Measurements from ENCODE around the gene TMEM163. TPM values are rescaled to one million over a fixed set of nuclear protein-coding genes. Genes with fewer than 3 reads are reported as not detected.
A peak's percentile ranks its signal among the peaks of the same experiment; 100 is the strongest.
"Not testable (repeated sequence)": the region's sequence is repeated elsewhere in the genome, so short reads cannot be mapped to it uniquely, and the experiment has no call there.

Gene TMEM163
- total RNA-seq (1 to 10 TPM in 1 of 2 donors, under 1 TPM in 1; 0.57 to 1.3 TPM), total RNA-seq (0 to 0.08 reads per million in 2 donors)

DNA sequence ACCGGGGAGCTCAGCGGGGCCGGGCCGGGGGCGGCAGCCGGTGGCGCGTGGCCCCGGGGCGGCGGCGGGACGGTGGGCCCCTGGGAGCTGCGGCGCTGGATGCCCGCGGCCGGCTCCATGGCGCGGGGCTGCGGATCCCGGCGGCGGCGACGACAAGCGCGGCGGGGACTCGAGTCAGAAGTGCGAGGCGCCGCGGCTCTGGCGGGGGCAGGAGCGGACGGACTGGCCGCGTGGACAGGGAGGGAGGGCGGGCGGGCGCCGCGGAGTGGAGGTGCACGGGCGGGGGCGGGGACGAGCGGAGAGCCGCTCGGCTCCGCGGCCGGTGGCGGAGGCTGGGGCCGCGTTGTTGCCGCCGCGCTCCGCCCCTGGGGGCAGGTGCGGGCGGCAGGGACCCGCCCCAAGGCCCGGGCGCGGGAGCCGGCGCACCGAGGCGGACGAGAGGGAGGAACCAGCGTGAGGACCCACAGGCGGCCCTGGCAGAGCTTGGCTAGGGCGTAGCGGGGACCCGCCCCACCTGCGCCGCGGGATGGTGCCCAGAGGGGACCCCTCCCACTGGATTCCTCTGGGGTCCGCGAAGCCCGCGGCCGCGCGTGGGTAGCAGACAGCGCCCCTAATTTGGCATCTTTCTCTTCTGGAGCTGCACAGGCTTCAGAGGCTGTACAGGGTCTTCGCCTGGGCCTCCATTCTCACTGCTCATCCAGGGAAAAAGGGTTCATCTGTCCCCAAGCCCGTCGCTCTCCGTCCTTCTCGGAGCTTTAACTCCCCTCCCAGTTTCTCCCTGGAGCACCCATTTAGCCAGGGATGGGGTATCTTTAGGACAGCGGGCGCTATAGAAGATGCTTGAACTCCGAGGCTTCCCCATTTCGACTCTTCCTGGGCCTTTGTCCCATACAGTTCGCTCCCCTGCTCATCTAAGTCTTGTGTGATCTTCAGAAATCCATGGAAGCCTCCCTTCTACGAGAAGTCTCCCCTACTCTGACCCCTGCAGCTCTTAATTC is at the start of gene TMEM163:
Gene TMEM163, minus strand, starts transcription at position 184 of the 998 bp plus-strand sequence.
- Mint-ChIP-seq H3K27ac (peak within 1 kb of the TSS; percentile 34), H3K27me3 (peaks cover 75% of the 10 kb centered on the region)

GRCh38 chr2:134766583-134766982 is 47.8 kb upstream of the TMEM163 start:
- DNase-seq (no peak), ATAC-seq (no peak)
- H3K4me1 Mint-ChIP-seq, result no peaks in the 10 kb centered on the region
- no peaks in the 10 kb centered on the region for H3K9me3 ChIP-seq (ENCODE audit: control insufficient read depth, low read length, poor library complexity, severe bottlenecking)
- peaks cover 31% of the 10 kb centered on the region for H3K27me3 Mint-ChIP-seq
- no peak overlapping the region for H3K4me3 Mint-ChIP-seq
- H3K36me3 Mint-ChIP-seq (ENCODE audit: low read depth), result no peaks in the 10 kb centered on the region
- H3K27ac Mint-ChIP-seq, result no peak overlapping the region

More for the DNA sequence above, at the start of gene TMEM163:
- DNase-seq (peak in 1 of 3 donors; percentile 10), ATAC-seq (peak; percentile 78)
- Mint-ChIP-seq H3K36me3 (ENCODE audit: low read depth) (peaks cover 7% of the 10 kb centered on the region), H3K4me1 (peaks cover 31% of the 10 kb centered on the region), H3K4me3 (peak within 1 kb of the TSS; percentile 92)
- no peaks in the 10 kb centered on the region for H3K9me3 ChIP-seq (ENCODE audit: control insufficient read depth, low read length, poor library complexity, severe bottlenecking)

GRCh38 chr2:134765987-134766386 is 47.2 kb upstream of the TMEM163 start:
- no peaks in the 10 kb centered on the region for H3K4me1 Mint-ChIP-seq
- no peak for ATAC-seq

GRCh38 chr2:134764164-134764563 is 45.4 kb upstream of the TMEM163 start:
- H3K4me1 Mint-ChIP-seq, result no peaks in the 10 kb centered on the region
- DNase-seq, result no peak
- H3K9me3 ChIP-seq (ENCODE audit: control insufficient read depth, low read length, poor library complexity, severe bottlenecking), result no peaks in the 10 kb centered on the region
- ATAC-seq, result no peak
- H3K4me3 Mint-ChIP-seq, result no peak overlapping the region
- H3K27me3 Mint-ChIP-seq, result peaks cover 31% of the 10 kb centered on the region
- H3K27ac Mint-ChIP-seq, result no peak overlapping the region
- H3K36me3 Mint-ChIP-seq (ENCODE audit: low read depth), result no peaks in the 10 kb centered on the region

More at GRCh38 chr2:134765987-134766386, 47.2 kb upstream of the TMEM163 start:
- Mint-ChIP-seq H3K27ac (no peak overlapping the region), H3K36me3 (ENCODE audit: low read depth) (no peaks in the 10 kb centered on the region), H3K27me3 (peaks cover 31% of the 10 kb centered on the region), H3K4me3 (no peak overlapping the region)
- no peak for DNase-seq
- no peaks in the 10 kb centered on the region for H3K9me3 ChIP-seq (ENCODE audit: control insufficient read depth, low read length, poor library complexity, severe bottlenecking)

DNA sequence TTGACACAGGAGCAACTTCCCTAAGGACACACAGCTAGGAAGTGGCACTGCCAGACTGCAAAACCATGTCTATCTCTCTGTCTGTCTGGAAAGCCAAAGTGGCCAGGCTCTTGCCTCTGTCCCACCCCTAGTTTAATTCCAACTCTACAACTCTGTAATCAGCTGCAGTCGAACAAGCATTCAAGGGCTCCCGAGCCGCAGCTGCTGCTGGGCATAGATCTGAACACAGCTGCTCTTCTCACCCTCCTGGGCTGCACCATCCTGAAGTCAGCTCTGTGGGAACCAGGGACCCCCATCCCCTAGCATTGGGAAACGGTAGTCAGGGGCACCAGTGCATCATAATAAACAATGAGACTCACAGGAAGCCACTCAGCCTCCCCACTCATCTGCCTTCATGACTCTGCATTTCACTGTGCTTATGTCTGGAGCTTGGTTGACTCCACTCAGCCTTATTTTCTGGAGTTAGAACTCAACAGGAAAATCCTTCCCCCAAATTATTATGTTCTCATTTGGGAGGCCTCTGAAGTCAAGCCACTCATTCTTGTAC is 44.4 kb upstream of the TMEM163 start:
- no peaks in the 10 kb centered on the region for H3K36me3 Mint-ChIP-seq (ENCODE audit: low read depth)
- H3K4me1 Mint-ChIP-seq, result peaks cover 3% of the 10 kb centered on the region
- ATAC-seq (no peak), DNase-seq (no peak)
- no peak overlapping the region for H3K27ac Mint-ChIP-seq
- H3K9me3 ChIP-seq (ENCODE audit: control insufficient read depth, low read length, poor library complexity, severe bottlenecking), result no peaks in the 10 kb centered on the region
- H3K27me3 Mint-ChIP-seq, result peaks cover 31% of the 10 kb centered on the region
- no peak overlapping the region for H3K4me3 Mint-ChIP-seq

- no peaks in the 10 kb centered on the region for H3K9me3 ChIP-seq (ENCODE audit: control insufficient read depth, low read length, poor library complexity, severe bottlenecking)
- no peak for DNase-seq
- Mint-ChIP-seq H3K36me3 (ENCODE audit: low read depth) (no peaks in the 10 kb centered on the region), H3K4me3 (no peak overlapping the region), H3K27ac (no peak overlapping the region), H3K27me3 (peaks cover 31% of the 10 kb centered on the region), H3K4me1 (peaks cover 3% of the 10 kb centered on the region)
- no peak for ATAC-seq
Measured at GRCh38 chr2:134762508-134762907, 43.7 kb upstream of the TMEM163 start.

- DNase-seq, result no peak
- no peak overlapping the region for H3K4me3 Mint-ChIP-seq
- peaks cover 3% of the 10 kb centered on the region for H3K4me1 Mint-ChIP-seq
- no peak overlapping the region for H3K27ac Mint-ChIP-seq
- no peaks in the 10 kb centered on the region for H3K9me3 ChIP-seq (ENCODE audit: control insufficient read depth, low read length, poor library complexity, severe bottlenecking)
- H3K36me3 Mint-ChIP-seq (ENCODE audit: low read depth), result no peaks in the 10 kb centered on the region
- no peak for ATAC-seq
- peaks cover 23% of the 10 kb centered on the region for H3K27me3 Mint-ChIP-seq
Measured at GRCh38 chr2:134760385-134760784, 41.6 kb upstream of the TMEM163 start.

DNA sequence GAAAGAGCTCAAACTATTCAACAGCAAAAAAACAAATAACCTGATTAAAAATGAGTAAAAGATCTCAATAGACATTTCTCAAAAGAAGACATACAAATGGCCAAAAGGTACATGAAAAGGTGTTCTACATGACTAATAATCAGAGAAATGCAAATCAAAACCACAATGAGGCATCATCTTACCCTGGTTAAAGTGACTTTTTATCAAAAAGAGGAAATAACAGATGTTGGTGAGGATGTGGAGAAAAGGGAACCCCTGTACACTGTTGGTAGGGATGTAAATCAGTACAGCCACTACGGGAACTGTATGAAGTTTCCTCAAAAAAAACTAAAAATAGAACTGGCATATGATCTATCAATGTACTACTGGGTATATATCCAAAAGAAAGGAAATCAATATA is 39.8 kb upstream of the TMEM163 start:
- Mint-ChIP-seq H3K27ac (no peak overlapping the region), H3K4me3 (no peak overlapping the region), H3K27me3 (peaks cover 15% of the 10 kb centered on the region), H3K4me1 (peaks cover 3% of the 10 kb centered on the region), H3K36me3 (ENCODE audit: low read depth) (no peaks in the 10 kb centered on the region)
- H3K9me3 ChIP-seq (ENCODE audit: control insufficient read depth, low read length, poor library complexity, severe bottlenecking), result no peaks in the 10 kb centered on the region
- ATAC-seq (peak; percentile 62), DNase-seq (no peak)

- peaks cover 23% of the 10 kb centered on the region for H3K27me3 Mint-ChIP-seq
- ATAC-seq; H3K4me3 Mint-ChIP-seq; H3K27ac Mint-ChIP-seq; DNase-seq; H3K9me3 ChIP-seq (ENCODE audit: control insufficient read depth, low read length, poor library complexity, severe bottlenecking); H3K4me1 Mint-ChIP-seq; H3K36me3 Mint-ChIP-seq (ENCODE audit: low read depth): not testable (repeated sequence)
Measured at GRCh38 chr2:134751981-134752380, 33.2 kb upstream of the TMEM163 start.

DNA sequence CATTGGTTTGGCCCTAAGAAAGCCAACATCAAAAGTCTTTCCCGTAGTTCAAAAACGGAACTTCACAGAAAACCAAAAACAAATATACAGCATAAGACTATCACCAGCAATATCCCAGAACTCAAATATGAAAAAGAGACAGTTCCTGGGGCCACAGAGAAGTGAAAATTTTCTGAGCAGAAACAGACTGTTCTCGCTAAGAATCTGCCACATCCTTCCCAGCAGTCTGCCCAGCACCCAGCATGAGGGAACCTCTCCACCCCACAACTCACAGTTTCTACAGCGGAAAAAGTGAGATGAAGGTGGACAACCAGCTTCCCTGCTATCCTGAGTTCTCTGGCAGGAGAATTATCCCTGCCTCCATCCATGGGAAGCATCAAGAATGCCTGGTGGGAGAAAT is 26.7 kb upstream of the TMEM163 start:
- DNase-seq, result no peak
- peaks cover 12% of the 10 kb centered on the region for H3K4me1 Mint-ChIP-seq
- H3K4me3 Mint-ChIP-seq, result no peak overlapping the region
- H3K9me3 ChIP-seq (ENCODE audit: control insufficient read depth, low read length, poor library complexity, severe bottlenecking), result no peaks in the 10 kb centered on the region
- no peaks in the 10 kb centered on the region for H3K36me3 Mint-ChIP-seq (ENCODE audit: low read depth)
- H3K27ac Mint-ChIP-seq, result no peak overlapping the region
- ATAC-seq, result no peak
- peaks cover 19% of the 10 kb centered on the region for H3K27me3 Mint-ChIP-seq

DNA sequence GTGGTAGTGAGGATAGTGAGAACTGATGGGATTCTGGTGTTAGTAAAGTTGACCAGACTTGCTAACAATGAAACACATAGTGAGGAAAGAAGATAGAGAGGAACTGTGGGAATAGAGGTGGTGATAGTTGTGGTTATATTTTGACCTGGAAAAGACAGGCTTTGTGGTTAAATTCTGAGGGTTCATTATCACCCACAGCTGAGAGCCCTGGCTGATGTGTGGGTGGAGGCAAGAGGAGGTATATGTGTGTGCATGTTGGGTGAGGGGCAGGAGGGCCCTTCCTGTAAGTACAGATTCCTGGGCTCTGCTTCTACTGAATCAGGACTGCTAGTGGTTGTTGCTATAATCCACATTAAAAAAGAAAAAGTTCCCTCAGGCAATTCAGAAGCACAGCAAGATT is 26.2 kb upstream of the TMEM163 start:
- no peak overlapping the region for H3K27ac Mint-ChIP-seq
- DNase-seq (no peak), ATAC-seq (no peak)
- H3K9me3 ChIP-seq (ENCODE audit: control insufficient read depth, low read length, poor library complexity, severe bottlenecking), result no peaks in the 10 kb centered on the region
- H3K27me3 Mint-ChIP-seq, result peaks cover 14% of the 10 kb centered on the region
- peaks cover 12% of the 10 kb centered on the region for H3K4me1 Mint-ChIP-seq
- H3K36me3 Mint-ChIP-seq (ENCODE audit: low read depth), result no peaks in the 10 kb centered on the region
- H3K4me3 Mint-ChIP-seq, result no peak overlapping the region

DNA sequence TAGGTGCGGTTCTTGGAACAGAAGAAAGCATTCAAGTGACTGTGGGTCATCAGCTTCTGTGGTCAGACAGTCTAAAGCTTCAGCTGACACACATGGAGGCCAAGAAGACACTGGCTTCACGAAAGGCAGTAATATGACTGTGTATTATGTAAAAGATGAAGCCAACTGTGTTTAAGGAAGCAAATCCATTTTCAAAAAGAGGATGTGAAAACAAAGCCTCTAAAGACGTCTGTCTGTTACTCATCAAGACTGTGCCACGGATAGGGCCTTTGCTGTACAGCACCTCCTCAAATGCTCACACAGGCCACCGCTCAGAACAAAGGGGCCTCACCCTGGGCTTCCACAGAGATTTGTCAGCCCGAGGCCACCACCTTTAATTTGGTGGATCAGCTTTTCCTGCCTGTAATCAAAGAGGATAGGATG is 21.1 kb upstream of the TMEM163 start:
- H3K9me3 ChIP-seq (ENCODE audit: control insufficient read depth, low read length, poor library complexity, severe bottlenecking), result no peaks in the 10 kb centered on the region
- DNase-seq, result no peak
- ATAC-seq, result peak; percentile 81

DNA sequence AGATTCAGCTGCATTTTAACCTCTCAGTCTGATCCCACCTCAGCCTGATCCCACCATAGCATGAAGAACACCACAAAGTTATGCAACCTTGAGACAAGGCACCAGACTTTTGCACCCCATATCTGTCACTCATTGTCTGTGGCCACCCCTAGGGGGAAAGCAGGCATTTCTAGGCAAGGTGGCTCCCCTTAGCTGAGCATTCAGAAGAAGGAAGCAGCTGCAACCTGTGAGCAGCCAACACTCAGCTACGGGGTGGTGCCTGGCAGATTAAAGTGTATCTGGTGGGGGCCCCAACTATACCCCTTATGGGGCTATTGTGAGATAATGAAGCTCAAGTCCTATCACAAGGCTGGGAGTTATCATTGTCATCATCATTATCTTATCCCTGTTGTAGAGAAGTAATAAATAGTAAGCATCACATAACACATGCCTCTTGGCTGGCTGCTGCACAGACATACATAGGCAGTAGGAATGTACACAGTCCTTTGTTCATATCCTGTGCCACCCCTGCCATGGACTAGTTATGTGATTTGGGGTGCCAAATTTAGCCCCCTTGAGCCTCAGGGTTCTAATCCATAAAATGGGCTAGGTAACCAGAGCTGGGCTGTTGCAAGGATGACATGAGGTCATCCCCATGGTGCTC is 20.6 kb upstream of the TMEM163 start:
- H3K4me1 Mint-ChIP-seq, result peaks cover 4% of the 10 kb centered on the region
- H3K27ac Mint-ChIP-seq, result no peak overlapping the region
- H3K9me3 ChIP-seq (ENCODE audit: control insufficient read depth, low read length, poor library complexity, severe bottlenecking), result no peaks in the 10 kb centered on the region
- H3K4me3 Mint-ChIP-seq, result no peak overlapping the region
- H3K36me3 Mint-ChIP-seq (ENCODE audit: low read depth), result peaks cover 2% of the 10 kb centered on the region
- DNase-seq (no peak), ATAC-seq (peak; percentile 50)
- H3K27me3 Mint-ChIP-seq, result peaks cover 49% of the 10 kb centered on the region

More for the DNA sequence above, 21.1 kb upstream of the TMEM163 start:
- peaks cover 7% of the 10 kb centered on the region for H3K4me1 Mint-ChIP-seq
- H3K27ac Mint-ChIP-seq, result peak overlapping the region; percentile 53
- H3K36me3 Mint-ChIP-seq (ENCODE audit: low read depth), result no peaks in the 10 kb centered on the region
- no peak overlapping the region for H3K4me3 Mint-ChIP-seq
- H3K27me3 Mint-ChIP-seq, result peaks cover 44% of the 10 kb centered on the region
